ENCODE measurements around the gene PTPRU. TPM values are rescaled to one million over a fixed set of nuclear protein-coding genes. Genes with fewer than 3 reads are reported as not detected.

PTPRU gene
- polyA plus RNA-seq, 2 of the 4 experiments (the other 2 are of a cell fraction): 5.7 to 6.1 TPM

- ChIA-PET POLR2A (no interaction called here), CTCF (interaction anchor here (0.5 to 3.7 kb wide), 18 partner anchors 10 to 1462 kb away, joined by 3 to 15 read pairs (median 4); no protein-coding TSS in a partner anchor)
- TF ChIP-seq JUN (IDR thresholded peaks at IDR 0.05) (no peak), RAD21 (conservative IDR thresholded peaks at IDR 0.05 in 1 of 2, IDR thresholded peaks at IDR 0.05 in 1 of 2) (peak; percentile 85 to 91), CTCF (IDR thresholded peaks at IDR 0.05) (peak; percentile 69), CEBPB (IDR thresholded peaks at IDR 0.05) (peak in 1 of 2 experiments; percentile 32; a peak in 1 of 4 replicates), SMC3 (IDR thresholded peaks at IDR 0.05) (peak; percentile 82)
- 36% methylated on average over 5 of the region's 5 CpGs for WGBS (ENCODE audit: missing lambda C conversion rate)
- DNase-seq (ENCODE audit: low read depth in 1 of 2, low spot score in 1 of 2): peak in 1 of 2 experiments; percentile 52
- no peak for FAIRE-seq
- Histone ChIP-seq H3K4me3 (no peak overlapping the region), H3K4me2 (no peak overlapping the region), H3K27ac (no peak overlapping the region), H3K4me1 (0 out of 3 replicates have a peak, but pooled peaks cover 4% of the 10 kb centered on the region), H3K9me3 (no peaks in the 10 kb centered on the region)
- peak; percentile 86 to 94 for ATAC-seq
These were observed 9.6 kb downstream of the PTPRU start for GRCh38 chr1:29245876-29246275.

- no peak overlapping the region for H3K27ac ChIP-seq
- H3K9me3 ChIP-seq: no peaks in the 10 kb centered on the region
- no peak for FAIRE-seq
- ChIA-PET CTCF (interaction anchor here (0.5 to 3.7 kb wide), 7 partner anchors 9 to 864 kb away, joined by 3 to 15 read pairs (median 3); no protein-coding TSS in a partner anchor), POLR2A (no interaction called here)
- no peak overlapping the region for H3K4me2 ChIP-seq
- H3K4me3 ChIP-seq: no peak overlapping the region
- H3K4me1 ChIP-seq: 0 out of 3 replicates have a peak, but pooled peaks cover 4% of the 10 kb centered on the region
- no peak for ATAC-seq
- TF ChIP-seq RAD21 (conservative IDR thresholded peaks at IDR 0.05 in 1 of 2, IDR thresholded peaks at IDR 0.05 in 1 of 2): no peak
- no peak for TF ChIP-seq BCL3 (IDR thresholded peaks at IDR 0.05)
- TF ChIP-seq MAX (IDR thresholded peaks at IDR 0.05): no peak
- no peak for TF ChIP-seq ZNF302 (CRISPR knock-in tag; IDR thresholded peaks at IDR 0.05)
- WGBS (ENCODE audit: missing lambda C conversion rate): no CpG with 5 or more reads among the region's 3 CpGs
- no peak for DNase-seq (ENCODE audit: low read depth in 1 of 2, low spot score in 1 of 2)
These were observed 10.7 kb downstream of the PTPRU start for GRCh38 chr1:29247044-29247443.

GRCh38 chr1:29247571-29248273 is 11.4 kb downstream of the PTPRU start:
- ChIA-PET POLR2A (no interaction called here), CTCF (interaction anchor here (0.5 to 1.5 kb wide), 5 partner anchors 8 to 840 kb away, joined by 3 to 4 read pairs (median 3); no protein-coding TSS in a partner anchor)
- 80% methylated on average over 8 of the region's 8 CpGs for WGBS (ENCODE audit: missing lambda C conversion rate)
- FAIRE-seq: no peak
- DNase-seq (ENCODE audit: low read depth in 1 of 2, low spot score in 1 of 2): no peak
- Histone ChIP-seq H3K4me2 (no peak overlapping the region), H3K27ac (no peak overlapping the region), H3K9me3 (no peaks in the 10 kb centered on the region), H3K4me1 (0 out of 3 replicates have a peak, but pooled peaks cover 4% of the 10 kb centered on the region), H3K4me3 (no peak overlapping the region)
- no peak for TF ChIP-seq JUN (IDR thresholded peaks at IDR 0.05)
- TF ChIP-seq FOSB (CRISPR knock-in tag; IDR thresholded peaks at IDR 0.05): no peak
- TF ChIP-seq ZC3H11A (IDR thresholded peaks at IDR 0.05): no peak
- TF ChIP-seq CTCF (IDR thresholded peaks at IDR 0.05): no peak
- TF ChIP-seq FOXS1 (CRISPR knock-in tag; IDR thresholded peaks at IDR 0.05): no peak
- TF ChIP-seq REST (IDR thresholded peaks at IDR 0.05): no peak
- no peak for TF ChIP-seq MYC (IDR thresholded peaks at IDR 0.05; ENCODE audit: borderline replicate concordance, low read length)
- TF ChIP-seq MAFK (IDR thresholded peaks at IDR 0.05; ENCODE audit: partially characterized antibody): no peak
- no peak for TF ChIP-seq EHMT2 (IDR thresholded peaks at IDR 0.05; ENCODE audit: low read depth)
- ATAC-seq: no peak
